GM12891 (cell line): ENCODE data around the gene TRABD2B.

Experiments
- PAX5 ChIP-seq: IDR thresholded peaks from 2 replicates; pipeline ENCODE4 v1.6.1; 2011; ENCODE audit warnings: low read length, moderate library complexity, mild to moderate bottlenecking; ENCODE audit not compliant: insufficient read depth, severe bottlenecking
- POLR2A ChIP-seq: IDR thresholded peaks from 2 replicates; pipeline ENCODE4 v1.6.1; 2011; ENCODE audit warnings: low read depth, low read length, control low read depth

DNA sequence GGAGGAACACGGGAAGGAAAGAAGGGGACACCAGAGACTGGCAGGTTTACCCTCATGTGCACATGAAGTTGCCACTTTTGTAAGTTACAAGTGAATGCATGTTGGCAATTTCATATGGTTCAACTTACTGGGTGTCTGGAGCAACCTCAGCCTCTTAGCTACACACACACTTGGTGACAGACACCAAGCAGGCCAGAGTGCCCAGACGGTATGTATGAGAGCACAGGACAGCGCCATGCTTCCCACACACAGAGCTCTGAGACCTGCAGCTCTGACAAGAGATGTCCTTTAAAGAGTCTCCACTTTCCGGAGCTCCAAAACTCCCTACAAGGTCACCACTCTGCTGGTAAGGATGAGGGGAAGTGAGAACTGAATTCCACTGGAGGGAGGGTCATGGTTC is 1.9 kb upstream of the TRABD2B start:
- TF ChIP-seq POLR2A: no peak
- no peak for TF ChIP-seq PAX5
